ENCODE measurements around the gene OPRM1.
"Not testable (repeated sequence)": the region's sequence is repeated elsewhere in the genome, so short reads cannot be mapped to it uniquely, and the experiment has no call there.

Gene OPRM1

DNA sequence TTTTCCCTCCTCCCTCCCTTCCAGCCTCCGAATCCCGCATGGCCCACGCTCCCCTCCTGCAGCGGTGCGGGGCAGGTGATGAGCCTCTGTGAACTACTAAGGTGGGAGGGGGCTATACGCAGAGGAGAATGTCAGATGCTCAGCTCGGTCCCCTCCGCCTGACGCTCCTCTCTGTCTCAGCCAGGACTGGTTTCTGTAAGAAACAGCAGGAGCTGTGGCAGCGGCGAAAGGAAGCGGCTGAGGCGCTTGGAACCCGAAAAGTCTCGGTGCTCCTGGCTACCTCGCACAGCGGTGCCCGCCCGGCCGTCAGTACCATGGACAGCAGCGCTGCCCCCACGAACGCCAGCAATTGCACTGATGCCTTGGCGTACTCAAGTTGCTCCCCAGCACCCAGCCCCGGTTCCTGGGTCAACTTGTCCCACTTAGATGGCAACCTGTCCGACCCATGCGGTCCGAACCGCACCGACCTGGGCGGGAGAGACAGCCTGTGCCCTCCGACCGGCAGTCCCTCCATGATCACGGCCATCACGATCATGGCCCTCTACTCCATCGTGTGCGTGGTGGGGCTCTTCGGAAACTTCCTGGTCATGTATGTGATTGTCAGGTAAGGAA, at the start of gene OPRM1:
TSS of gene OPRM1 (plus strand) at position 10 of the 612 bp plus-strand sequence. CDS start at position 315, 305 bp downstream.
- no peak for DNase-seq (ENCODE audit: low spot score)

GRCh38 chr6:153989989-153990388, 49.1 kb upstream of the OPRM1 start:
- DNase-seq (ENCODE audit: low spot score), result no peak

- DNase-seq (ENCODE audit: low spot score), result no peak
These were observed 45.0 kb upstream of the OPRM1 start for GRCh38 chr6:153994004-153994403.

- DNase-seq (ENCODE audit: low spot score), result no peak
These were observed 44.2 kb upstream of the OPRM1 start for GRCh38 chr6:153994811-153995210.

DNA sequence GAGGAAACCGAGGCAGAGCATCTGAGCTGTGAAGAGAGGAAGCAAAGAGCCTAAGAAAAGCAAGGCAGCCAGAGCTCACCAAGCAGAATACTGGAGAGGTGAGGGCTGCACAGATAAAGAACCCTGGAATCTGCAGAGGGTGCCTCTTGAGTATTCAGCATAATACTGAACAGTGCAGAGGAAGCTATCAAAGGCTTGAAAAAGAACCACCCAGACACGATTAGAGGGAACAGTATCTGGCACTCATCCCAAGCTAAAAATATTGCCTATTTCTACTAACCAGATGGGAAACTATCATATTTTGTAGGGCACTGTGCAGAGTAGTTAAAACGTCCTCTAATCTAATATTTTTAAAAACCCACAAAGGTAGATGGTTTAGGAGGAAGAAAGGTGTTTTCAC, 41.8 kb upstream of the OPRM1 start:
- no peak for DNase-seq (ENCODE audit: low spot score)

- DNase-seq (ENCODE audit: low spot score), result no peak
These were observed 37.4 kb upstream of the OPRM1 start for GRCh38 chr6:154001494-154002285.

DNA sequence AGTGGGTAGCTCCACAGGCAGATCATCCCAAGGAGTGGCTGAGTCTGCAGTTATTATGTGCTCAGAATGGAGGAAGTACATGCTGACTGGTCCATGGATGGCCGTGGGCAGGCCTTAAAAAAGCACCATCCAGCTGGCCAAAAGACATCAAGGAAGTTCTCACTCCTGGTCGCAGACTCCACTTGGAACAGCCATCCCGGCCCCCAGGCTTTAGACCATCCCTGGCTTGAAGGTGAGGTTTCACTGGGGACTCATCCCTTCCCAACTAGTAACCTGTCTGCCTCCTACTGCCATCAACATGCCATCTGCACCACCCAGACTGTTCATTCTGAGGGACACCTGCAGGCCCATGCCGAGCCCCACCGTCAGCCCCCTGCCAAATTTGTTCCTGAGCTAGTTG, 36.1 kb upstream of the OPRM1 start:
- no peak for DNase-seq (ENCODE audit: low spot score)

DNA sequence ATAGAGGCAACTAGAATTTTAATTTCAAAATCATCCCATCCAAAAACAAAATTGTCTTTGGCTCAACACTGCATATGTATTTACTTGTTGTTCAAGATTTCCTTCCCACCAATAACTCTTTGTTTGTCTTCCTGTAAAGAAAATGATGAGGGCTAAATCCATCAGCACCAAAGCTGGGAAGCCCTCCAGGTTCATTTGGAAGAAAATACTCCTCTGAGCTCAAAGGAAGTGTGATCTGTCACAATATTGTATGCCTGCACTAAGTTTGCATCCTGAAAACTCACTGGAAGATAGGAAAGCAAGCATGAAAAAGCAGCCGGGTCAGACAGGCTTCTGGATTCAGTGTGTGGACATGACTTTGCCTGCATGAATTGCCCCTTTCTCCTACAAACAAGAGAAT, 28.7 kb upstream of the OPRM1 start:
- no peak for DNase-seq (ENCODE audit: low spot score)

DNA sequence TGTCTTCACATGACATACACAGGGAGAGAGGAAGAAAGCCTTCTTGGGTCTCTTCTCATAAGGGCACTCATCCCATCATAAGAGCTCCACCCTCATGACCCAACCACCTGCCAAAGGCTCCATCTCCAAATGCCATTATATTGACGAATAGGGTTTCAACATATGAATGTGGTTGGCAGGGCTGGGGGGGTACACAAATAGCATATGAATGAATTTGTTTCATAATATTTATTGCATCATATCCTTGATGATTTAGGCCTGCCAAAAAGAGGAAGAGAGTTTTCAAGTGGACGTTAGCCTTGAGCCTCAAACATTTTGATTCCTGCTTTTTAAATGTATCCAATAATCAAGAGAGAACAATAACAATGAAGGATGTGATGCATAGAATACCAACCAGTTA, 26.2 kb upstream of the OPRM1 start:
- DNase-seq (ENCODE audit: low spot score), result no peak

DNA sequence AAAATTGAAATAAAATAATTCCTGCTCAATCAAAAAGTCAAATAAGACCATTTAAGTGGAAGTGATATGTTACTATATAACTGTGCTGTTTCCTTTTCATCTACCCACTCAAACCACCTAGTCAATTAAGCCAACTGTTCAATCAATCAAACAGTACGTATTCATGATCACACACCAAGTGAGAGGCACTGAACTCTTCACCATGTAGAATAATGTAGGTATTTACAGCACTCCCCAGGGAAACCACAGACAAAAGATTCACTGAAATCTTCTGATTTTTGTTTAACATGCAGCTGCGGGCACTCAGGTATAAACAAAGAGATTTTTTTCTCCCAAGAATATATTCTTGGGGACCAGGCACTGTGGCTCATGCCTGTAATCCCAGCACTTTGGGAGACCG, 21.3 kb upstream of the OPRM1 start:
- no peak for DNase-seq (ENCODE audit: low spot score)

- no peak for DNase-seq (ENCODE audit: low spot score)
These were observed 8.4 kb upstream of the OPRM1 start for GRCh38 chr6:154030646-154031045.

GRCh38 chr6:154041001-154041400, 2.0 kb downstream of the OPRM1 start:
- DNase-seq (ENCODE audit: low spot score), result no peak

GRCh38 chr6:154053141-154053540, 14.1 kb downstream of the OPRM1 start:
- DNase-seq (ENCODE audit: low spot score), result no peak

DNA sequence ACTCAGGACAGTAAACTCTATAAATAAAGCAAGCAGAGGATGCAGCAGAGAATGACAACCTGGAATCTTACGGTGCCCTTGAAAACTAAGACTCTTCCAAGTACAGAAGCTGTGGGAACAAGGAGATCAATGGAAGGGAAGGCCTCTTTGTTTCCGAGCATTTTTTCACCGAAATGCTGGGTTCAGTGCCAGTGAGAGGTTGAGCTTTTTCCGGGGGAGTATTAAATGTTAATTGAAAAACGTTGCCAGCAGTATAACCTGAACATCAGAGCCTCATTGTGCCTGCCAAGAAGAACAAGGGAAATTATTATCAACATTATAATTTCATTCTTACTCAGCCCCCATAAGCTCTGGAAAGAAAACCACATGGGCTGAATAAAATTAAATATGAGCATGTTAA, 17.5 kb downstream of the OPRM1 start:
- no peak for DNase-seq (ENCODE audit: low spot score)

- no peak for DNase-seq (ENCODE audit: low spot score)
These were observed 18.1 kb downstream of the OPRM1 start for GRCh38 chr6:154057098-154057497.

DNA sequence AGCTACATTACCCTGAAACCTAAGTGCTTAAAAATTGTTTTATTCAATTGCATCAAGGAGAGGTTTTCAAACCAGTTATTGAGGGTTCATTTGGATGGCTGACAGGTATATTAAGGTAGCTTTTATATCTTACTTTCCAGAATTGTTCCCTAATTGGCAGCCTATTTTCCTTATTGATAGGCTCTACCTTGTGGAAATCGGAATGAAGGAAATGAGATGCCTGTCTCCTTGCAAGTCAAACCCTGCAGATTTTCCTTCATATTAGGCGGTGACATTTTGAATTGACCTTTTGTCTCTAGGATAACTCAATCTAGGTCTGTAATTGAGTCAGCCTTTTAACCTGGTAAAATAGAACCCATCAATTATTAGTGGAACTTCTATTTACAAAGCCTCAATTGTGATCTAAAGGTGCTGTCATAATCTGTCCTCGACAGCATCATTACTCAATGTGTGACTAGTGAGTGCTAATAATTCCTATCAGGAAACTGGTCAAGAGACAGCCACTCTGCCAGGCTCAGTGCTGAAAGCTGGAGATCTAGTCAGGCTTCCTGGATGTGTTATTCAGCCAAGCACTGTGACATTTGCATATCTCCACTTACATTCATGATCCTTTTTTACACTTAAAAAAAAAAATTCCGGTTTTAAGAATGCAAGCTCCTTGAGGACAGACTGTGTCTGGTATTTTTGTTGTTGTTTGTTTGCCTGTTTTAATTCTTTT, 20.1 kb downstream of the OPRM1 start:
- no peak for DNase-seq (ENCODE audit: low spot score)

DNA sequence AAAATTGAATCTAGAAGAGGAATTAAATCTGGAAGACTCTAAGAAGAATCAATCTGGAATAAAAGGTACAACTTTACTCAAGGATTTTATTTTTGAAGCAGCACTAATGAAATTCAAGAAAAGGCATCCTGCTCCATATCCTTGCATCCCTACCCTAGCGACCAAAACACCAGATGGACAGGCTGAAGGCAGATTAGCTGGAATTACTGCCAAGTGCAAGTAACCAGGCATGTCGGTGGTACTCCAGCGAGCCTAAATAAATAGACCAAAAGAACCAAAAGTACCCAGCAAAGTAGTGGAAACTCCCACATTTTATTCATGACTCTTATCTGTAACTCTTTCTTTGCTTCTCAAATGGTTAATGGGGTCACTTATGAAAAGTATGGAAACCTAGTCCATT, 21.0 kb downstream of the OPRM1 start:
- no peak for DNase-seq (ENCODE audit: low spot score)

DNA sequence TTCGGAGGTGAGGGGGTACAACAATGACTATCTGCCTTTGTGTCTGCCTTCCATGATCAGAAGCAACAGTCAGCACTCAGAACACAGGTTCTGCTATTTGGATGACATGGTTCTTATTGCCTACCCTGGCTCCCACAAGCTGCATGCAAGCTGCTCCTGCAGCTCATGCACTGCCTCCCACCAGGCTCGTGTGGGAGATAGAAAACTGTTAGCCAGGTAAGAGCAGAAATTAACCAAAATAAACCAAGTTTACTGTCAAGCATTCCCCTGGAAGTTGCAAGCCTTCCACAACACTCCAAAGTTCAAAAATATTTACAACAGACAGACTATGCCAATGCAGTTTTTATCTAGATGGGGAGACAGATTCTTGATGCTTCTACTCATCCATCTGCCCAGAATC, 31.0 kb downstream of the OPRM1 start:
- DNase-seq (ENCODE audit: low spot score), result no peak

- no peak for DNase-seq (ENCODE audit: low spot score)
These were observed 31.6 kb downstream of the OPRM1 start for GRCh38 chr6:154070657-154071056.

DNA sequence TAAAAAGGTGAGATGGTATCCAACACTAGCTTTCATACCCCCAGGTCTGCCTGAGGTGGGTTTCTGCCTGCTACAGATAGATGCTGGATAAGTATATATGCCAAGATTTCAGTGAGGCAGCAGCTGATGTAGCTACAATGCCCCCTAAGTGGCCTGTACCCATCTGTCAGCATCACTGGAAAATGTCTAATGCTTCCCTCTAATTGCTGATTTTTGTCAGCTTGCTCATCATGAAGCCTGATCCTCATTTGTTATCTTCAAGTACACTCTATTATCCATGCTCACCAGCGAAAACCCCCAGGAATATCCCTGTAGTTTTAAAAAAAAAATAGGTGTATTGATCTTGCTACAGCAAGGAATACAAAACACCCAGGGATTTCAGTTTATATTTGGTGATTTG, 32.2 kb downstream of the OPRM1 start:
- no peak for DNase-seq (ENCODE audit: low spot score)

DNA sequence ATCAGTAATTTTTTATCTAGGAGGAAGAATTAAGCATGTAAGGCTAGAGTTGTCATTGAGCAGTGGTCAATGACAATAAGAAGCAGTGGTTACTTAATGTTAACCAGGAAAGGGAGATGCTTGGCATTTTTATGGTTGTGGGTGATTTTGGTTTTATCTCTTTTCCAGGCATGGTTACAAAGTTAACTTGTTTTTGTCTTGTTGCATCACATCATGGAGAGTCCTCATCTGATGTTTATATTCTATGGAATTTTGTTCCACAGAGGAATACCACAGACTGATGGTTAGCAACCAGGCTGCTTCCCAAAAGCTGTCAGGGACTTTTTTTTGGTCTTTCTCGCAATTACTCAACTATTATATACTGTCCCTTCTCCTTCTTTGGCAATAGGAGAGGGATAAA, 32.7 kb downstream of the OPRM1 start:
- DNase-seq (ENCODE audit: low spot score), result no peak

- DNase-seq (ENCODE audit: low spot score), result not testable (repeated sequence)
These were observed 39.6 kb downstream of the OPRM1 start for GRCh38 chr6:154078596-154078995.
